ENCODE measurements around the gene SYNJ1. TPM values are rescaled to one million over a fixed set of nuclear protein-coding genes. Genes with fewer than 3 reads are reported as not detected.

Gene SYNJ1
- total and polyA plus RNA-seq, 9 of the 15 experiments (the other 6 are each of a cell fraction or from before 2014, with no cell fraction given): 2.4 to 10.6 (median 5.6) TPM

GRCh38 chr21:32645261-32646182, 82.3 kb downstream of the SYNJ1 start (continued):
- TF ChIP-seq CXXC5 (CRISPR knock-in tag; IDR thresholded peaks at IDR 0.05) (peak; percentile 50), U2AF2 (optimal IDR thresholded peaks at IDR 0.05; ENCODE audit: low read depth, low read length) (no peak), ZNF134 (CRISPR knock-in tag; conservative IDR thresholded peaks at IDR 0.05) (no peak), ZBED1 (IDR thresholded peaks at IDR 0.05) (no peak), SUPT5H (IDR thresholded peaks at IDR 0.05) (no peak), SP1 (CRISPR knock-in tag; IDR thresholded peaks at IDR 0.05) (no peak), ZNF408 (CRISPR knock-in tag; IDR thresholded peaks at IDR 0.05; ENCODE audit: low read depth) (no peak), FOXK2 (conservative IDR thresholded peaks at IDR 0.05 in 1 of 2, IDR thresholded peaks at IDR 0.05 in 1 of 2; ENCODE audit: low read depth in 2 of 2) (no peak), SMARCA4 (IDR thresholded peaks at IDR 0.05) (no peak), ZNF740 (CRISPR knock-in tag; IDR thresholded peaks at IDR 0.05) (no peak), ZNF740 (tag; IDR thresholded peaks at IDR 0.05) (0 out of 4 replicates have a peak, but pooled peaks of 1 of the 2 experiments have one; percentile 34), ESRRB (CRISPR knock-in tag; IDR thresholded peaks at IDR 0.05; ENCODE audit: borderline replicate concordance) (no peak), ZNF407 (IDR thresholded peaks at IDR 0.05; ENCODE audit: low read depth) (0 out of 2 replicates have a peak, but pooled peaks have one; percentile 31), HNRNPLL (IDR thresholded peaks at IDR 0.05; ENCODE audit: low read depth, low read length, poor library complexity, severe bottlenecking) (peak; percentile 60), PCBP2 (IDR thresholded peaks at IDR 0.05; ENCODE audit: low read depth, low read length, poor library complexity, severe bottlenecking) (no peak), KAT8 (IDR thresholded peaks at IDR 0.05; ENCODE audit: low read depth) (no peak), HDAC1 (IDR thresholded peaks at IDR 0.05) (no peak), ZNF764 (CRISPR knock-in tag; IDR thresholded peaks at IDR 0.05; ENCODE audit: low read depth) (no peak), BMI1 (IDR thresholded peaks at IDR 0.05; ENCODE audit: low read length) (no peak), CREBBP (IDR thresholded peaks at IDR 0.05; ENCODE audit: low read depth, low read length) (no peak)

Measured in K562 (cell line).